Mucosa of descending colon (tissue), 3 donors: ENCODE data around the gene INPP4B. TPM values are rescaled to one million over a fixed set of nuclear protein-coding genes. Genes with fewer than 3 reads are reported as not detected.
"Not testable (repeated sequence)": the region's sequence is repeated elsewhere in the genome, so short reads cannot be mapped to it uniquely, and the experiment has no call there.

Experiments
- ATAC-seq: fragments of 200-7000 bp; cut with Tn5 transposase; one replicate; pipeline ENCODE4 v1.9.1; 2020; ENCODE audit warnings: mild to moderate bottlenecking, moderate library complexity
- DNase-seq, 3 donors: peaks; one replicate each; pipeline ENCODE4 v3.0.0-alpha.2; 2020
- H3K36me3 ChIP-seq: fragments of 200-600 bp; one replicate; pipeline ENCODE4 v1.8.0; 2021; ENCODE audit warnings: low read depth, mild to moderate bottlenecking
- H3K4me1 ChIP-seq: fragments of 200-600 bp; one replicate; pipeline ENCODE4 v1.8.0; 2021; ENCODE audit warnings: low read depth, mild to moderate bottlenecking
- H3K4me3 ChIP-seq: fragments of 200-600 bp; one replicate; pipeline ENCODE4 v1.8.0; 2021; ENCODE audit warnings: mild to moderate bottlenecking
- H3K9me3 ChIP-seq: fragments of 200-600 bp; one replicate; pipeline ENCODE4 v1.8.0; 2021; ENCODE audit warnings: mild to moderate bottlenecking
- CTCF ChIP-seq: fragments of 200-600 bp; IDR thresholded peaks from one replicate; pipeline ENCODE4 v1.8.0; 2022; ENCODE audit warnings: antibody characterized with exemption, mild to moderate bottlenecking
- intact Hi-C, 2 donors: fragments of 100-400 bp; cut with DNase I in 1 of 2; cut with micrococcal nuclease in 1 of 2; formaldehyde crosslinking; loops; one replicate each; pipeline versions ENCODE4 v1.11.0 to v1.11.1; 2022; cut with DNase I, micrococcal nuclease
- total RNA-seq, 3 donors: library from RNA; stranded (reverse); fragmentation: NEBNext Ultra II Directional in 2 of 3; extraction: Animal tissue kit (Norgen Biotek cat#: 25700) in 2 of 3; gene quantifications; one replicate each; pipeline versions ENCODE4 v1.2.1 to v1.2.4, GENCODE V29; 2021 to 2023
- donor health status: DM: no; HTN: no; CAD: no; lungs with moderate emphysema.
- donor health status: DM: no; HTN: no; CAD: no.
- donor health status: DM: no; HTN: yes; CAD: no.

Gene INPP4B
- total RNA-seq, 3 donors from 2014 or later, result 22.2 to 27.3 (median 24.1) TPM

DNA sequence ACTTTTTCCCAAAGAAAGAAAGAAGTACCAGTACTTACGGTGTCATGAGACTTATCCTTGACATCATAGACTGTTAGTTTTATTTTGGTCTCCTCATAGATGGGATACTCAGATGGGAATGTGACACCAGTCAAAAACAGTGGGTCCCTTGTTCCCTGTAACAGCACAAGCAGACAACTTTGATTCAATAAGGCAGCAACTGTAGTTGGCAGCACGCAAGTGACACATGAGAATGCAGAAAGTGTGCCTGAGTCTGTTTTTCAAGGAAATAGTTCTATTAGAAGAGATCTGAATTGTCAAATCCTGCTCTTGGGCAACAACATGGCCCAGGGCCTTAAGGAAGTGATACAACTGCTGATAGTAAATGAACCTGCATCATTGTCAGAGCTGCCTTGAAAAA, 443.2 kb downstream of the INPP4B start:
- Histone ChIP-seq H3K9me3 (no peaks in the 10 kb centered on the region), H3K4me3 (no peak overlapping the region), H3K4me1 (peaks cover 8% of the 10 kb centered on the region), H3K36me3 (no peaks in the 10 kb centered on the region)
- intact Hi-C loops, result no loop called here
- ATAC-seq (no peak), DNase-seq (no peak)
- no peak for TF ChIP-seq CTCF

GRCh38 chr4:142402156-142402555, 443.9 kb downstream of the INPP4B start:
- Histone ChIP-seq H3K4me3 (no peak overlapping the region), H3K36me3 (no peaks in the 10 kb centered on the region), H3K9me3 (no peaks in the 10 kb centered on the region), H3K4me1 (peaks cover 8% of the 10 kb centered on the region)
- no peak for ATAC-seq
- intact Hi-C loops, result no loop called here
- TF ChIP-seq CTCF, result no peak
- DNase-seq, result no peak

- H3K4me3 ChIP-seq, H3K9me3 ChIP-seq, ATAC-seq, H3K36me3 ChIP-seq, H3K4me1 ChIP-seq, intact Hi-C loops, DNase-seq: not testable (repeated sequence)
These were observed 448.6 kb downstream of the INPP4B start for GRCh38 chr4:142397364-142397991.

DNA sequence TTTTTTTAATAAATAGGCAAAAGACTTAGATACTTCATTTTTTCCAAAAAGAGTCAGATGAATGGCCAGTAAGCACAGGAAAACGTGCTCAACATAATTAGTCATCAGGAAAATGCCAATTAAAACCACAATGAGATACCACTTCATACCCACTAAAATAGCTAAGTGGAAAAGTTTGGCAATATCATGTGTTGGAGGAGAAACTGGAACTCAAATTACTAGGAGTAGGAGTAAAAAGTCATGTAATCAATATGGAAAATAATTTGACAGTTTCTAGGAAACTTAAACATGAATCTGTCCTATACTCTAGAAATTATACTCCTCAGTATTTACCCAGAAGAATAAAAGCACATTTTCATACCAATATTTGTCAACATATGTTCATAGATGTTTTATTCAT, 449.8 kb downstream of the INPP4B start:
- DNase-seq (no peak), ATAC-seq (no peak)
- H3K4me3 ChIP-seq, result no peak overlapping the region
- H3K9me3 ChIP-seq, result no peaks in the 10 kb centered on the region
- no peak for TF ChIP-seq CTCF
- H3K36me3 ChIP-seq, result no peaks in the 10 kb centered on the region
- intact Hi-C loops, result no loop called here
- H3K4me1 ChIP-seq, result no peaks in the 10 kb centered on the region

- TF ChIP-seq CTCF, result no peak
- Histone ChIP-seq H3K4me3 (no peak overlapping the region), H3K9me3 (no peaks in the 10 kb centered on the region), H3K4me1 (no peaks in the 10 kb centered on the region), H3K36me3 (no peaks in the 10 kb centered on the region)
- intact Hi-C loops, result no loop called here
- DNase-seq, result no peak
- ATAC-seq, result no peak
These were observed 453.0 kb downstream of the INPP4B start for GRCh38 chr4:142393127-142393526.

- ATAC-seq, result no peak
- intact Hi-C loops, result no loop called here
These were observed 459.2 kb downstream of the INPP4B start for GRCh38 chr4:142386856-142387255.

More at GRCh38 chr4:142386856-142387255, 459.2 kb downstream of the INPP4B start:
- H3K36me3 ChIP-seq, result no peaks in the 10 kb centered on the region
- no peak for DNase-seq
- no peak for TF ChIP-seq CTCF
- H3K9me3 ChIP-seq, result no peaks in the 10 kb centered on the region
- H3K4me3 ChIP-seq, result no peak overlapping the region
- H3K4me1 ChIP-seq, result no peaks in the 10 kb centered on the region
